Loucy (cell line): ENCODE data around the gene MARCKSL1.

Source experiments
- H2AFZ ChIP-seq: fragments of 200-600 bp; sonication (generic); 2 replicates; pipeline ENCODE4 v1.6.0; 2016; ENCODE audit warnings: antibody characterized with exemption, mild to moderate bottlenecking, low read length, moderate library complexity
- H3F3A ChIP-seq: fragments of 200-600 bp; 2 replicates; pipeline ENCODE4 v1.6.0; 2016; ENCODE audit warnings: antibody characterized with exemption, low read depth, mild to moderate bottlenecking
- H3K27me3 ChIP-seq: fragments of 200-600 bp; sonication (generic); 2 replicates; pipeline ENCODE4 v1.6.1; 2014; ENCODE audit warnings: low read length, mild to moderate bottlenecking; ENCODE audit not compliant: insufficient read depth, poor library complexity, severe bottlenecking
- H3K36me3 ChIP-seq: fragments of 200-600 bp; sonication (generic); 2 replicates; pipeline ENCODE4 v1.6.1; 2016; ENCODE audit warnings: low read length; ENCODE audit not compliant: insufficient read depth
- H3K4me1 ChIP-seq: fragments of 200-600 bp; sonication (generic); 2 replicates; pipeline ENCODE4 v1.5.1; 2014; ENCODE audit warnings: low read length, mild to moderate bottlenecking; ENCODE audit not compliant: insufficient read depth, poor library complexity, severe bottlenecking
- H3K4me2 ChIP-seq: fragments of 200-600 bp; sonication (generic); 2 replicates; pipeline ENCODE4 v1.6.0; 2014; ENCODE audit warnings: antibody characterized with exemption, low read length, low read depth, mild to moderate bottlenecking; ENCODE audit not compliant: poor library complexity, severe bottlenecking
- H3K4me3 ChIP-seq: fragments of 200-600 bp; sonication (generic); 2 replicates; pipeline ENCODE4 v1.5.1; 2014; ENCODE audit warnings: low read length, mild to moderate bottlenecking, mixed read lengths; ENCODE audit not compliant: poor library complexity, severe bottlenecking
- H3K79me2 ChIP-seq: fragments of 200-600 bp; sonication (generic); 2 replicates; pipeline ENCODE4 v1.6.1; 2014; ENCODE audit warnings: low read length; ENCODE audit not compliant: insufficient read depth
- H3K9ac ChIP-seq: fragments of 200-600 bp; sonication (generic); 2 replicates; pipeline ENCODE4 v1.6.0; 2014; ENCODE audit warnings: mild to moderate bottlenecking, low read depth, low read length, moderate library complexity; ENCODE audit not compliant: poor library complexity, severe bottlenecking
- H3K9me2 ChIP-seq: fragments of 200-600 bp; sonication (generic); replicated peaks from 2 replicates; pipeline ENCODE4 v1.6.1; 2016; ENCODE audit warnings: low read depth, low read length, mixed read lengths
- H3K9me3 ChIP-seq: fragments of 200-600 bp; sonication (generic); 2 replicates; pipeline ENCODE4 v1.6.1; 2014; ENCODE audit warnings: mild to moderate bottlenecking, antibody characterized with exemption, low read length, low read depth; ENCODE audit not compliant: insufficient read depth
- H4K20me1 ChIP-seq: fragments of 200-600 bp; sonication (generic); 2 replicates; pipeline ENCODE4 v1.6.0; 2014; ENCODE audit warnings: antibody characterized with exemption, low read length, mild to moderate bottlenecking; ENCODE audit not compliant: insufficient read depth, poor library complexity, severe bottlenecking
- EZH2phosphoT487 ChIP-seq: fragments of 200-600 bp; IDR thresholded peaks from 2 replicates; pipeline ENCODE4 v1.6.1; 2018; ENCODE audit warnings: antibody characterized with exemption, mild to moderate bottlenecking, moderate library complexity, borderline replicate concordance
- TF ChIP-seq, protein P1 (sequence below): fragments of 200-600 bp; sonication (generic); conservative IDR thresholded peaks from 2 replicates; pipeline ENCODE4 v1.5.1; 2014; ENCODE audit warnings: mild to moderate bottlenecking, antibody characterized with exemption, low read length

MARCKSL1 gene

DNA sequence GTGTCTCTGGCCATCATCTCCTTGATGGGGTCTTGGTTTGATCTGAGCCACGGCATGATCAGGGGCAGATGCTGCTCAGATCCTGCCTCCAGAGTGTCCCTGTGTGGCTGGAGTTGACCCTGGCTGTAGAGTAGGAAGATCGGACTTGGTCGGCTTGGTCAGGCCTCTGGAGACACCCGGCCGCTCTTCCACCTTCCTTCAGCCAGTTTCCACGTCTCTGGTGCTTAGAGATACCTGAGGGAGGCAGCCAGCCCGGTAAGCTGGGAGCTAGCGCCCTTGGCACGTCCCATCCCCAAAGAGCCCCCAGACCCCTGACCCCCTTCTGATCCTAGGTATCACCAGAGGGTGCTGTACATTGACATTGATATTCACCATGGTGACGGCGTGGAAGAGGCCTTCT, 8.8 kb downstream of the MARCKSL1 start:
- no peaks in the 10 kb centered on the region; the same call in 1 of the 2 replicates for H3F3A ChIP-seq
- H3K36me3 ChIP-seq, result peaks cover 91% of the 10 kb centered on the region
- no peaks in the 10 kb centered on the region for H3K9me3 ChIP-seq
- peaks cover 24% of the 10 kb centered on the region for H4K20me1 ChIP-seq
- H3K27me3 ChIP-seq, result no peaks in the 10 kb centered on the region
- no peaks in the 10 kb centered on the region for H3K4me1 ChIP-seq
- no peaks in the 10 kb centered on the region for H3K9me2 ChIP-seq
- no peak for TF ChIP-seq EZH2phosphoT487
- TF ChIP-seq, protein P1, sequence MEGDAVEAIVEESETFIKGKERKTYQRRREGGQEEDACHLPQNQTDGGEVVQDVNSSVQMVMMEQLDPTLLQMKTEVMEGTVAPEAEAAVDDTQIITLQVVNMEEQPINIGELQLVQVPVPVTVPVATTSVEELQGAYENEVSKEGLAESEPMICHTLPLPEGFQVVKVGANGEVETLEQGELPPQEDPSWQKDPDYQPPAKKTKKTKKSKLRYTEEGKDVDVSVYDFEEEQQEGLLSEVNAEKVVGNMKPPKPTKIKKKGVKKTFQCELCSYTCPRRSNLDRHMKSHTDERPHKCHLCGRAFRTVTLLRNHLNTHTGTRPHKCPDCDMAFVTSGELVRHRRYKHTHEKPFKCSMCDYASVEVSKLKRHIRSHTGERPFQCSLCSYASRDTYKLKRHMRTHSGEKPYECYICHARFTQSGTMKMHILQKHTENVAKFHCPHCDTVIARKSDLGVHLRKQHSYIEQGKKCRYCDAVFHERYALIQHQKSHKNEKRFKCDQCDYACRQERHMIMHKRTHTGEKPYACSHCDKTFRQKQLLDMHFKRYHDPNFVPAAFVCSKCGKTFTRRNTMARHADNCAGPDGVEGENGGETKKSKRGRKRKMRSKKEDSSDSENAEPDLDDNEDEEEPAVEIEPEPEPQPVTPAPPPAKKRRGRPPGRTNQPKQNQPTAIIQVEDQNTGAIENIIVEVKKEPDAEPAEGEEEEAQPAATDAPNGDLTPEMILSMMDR, result no peak
- H3K4me3 ChIP-seq, result no peak overlapping the region
- no peak overlapping the region for H3K4me2 ChIP-seq
- no peak overlapping the region for H3K9ac ChIP-seq
- peaks cover 28% of the 10 kb centered on the region; the same call in 1 of the 2 replicates for H3K79me2 ChIP-seq
- H2AFZ ChIP-seq, result no peak overlapping the region

DNA sequence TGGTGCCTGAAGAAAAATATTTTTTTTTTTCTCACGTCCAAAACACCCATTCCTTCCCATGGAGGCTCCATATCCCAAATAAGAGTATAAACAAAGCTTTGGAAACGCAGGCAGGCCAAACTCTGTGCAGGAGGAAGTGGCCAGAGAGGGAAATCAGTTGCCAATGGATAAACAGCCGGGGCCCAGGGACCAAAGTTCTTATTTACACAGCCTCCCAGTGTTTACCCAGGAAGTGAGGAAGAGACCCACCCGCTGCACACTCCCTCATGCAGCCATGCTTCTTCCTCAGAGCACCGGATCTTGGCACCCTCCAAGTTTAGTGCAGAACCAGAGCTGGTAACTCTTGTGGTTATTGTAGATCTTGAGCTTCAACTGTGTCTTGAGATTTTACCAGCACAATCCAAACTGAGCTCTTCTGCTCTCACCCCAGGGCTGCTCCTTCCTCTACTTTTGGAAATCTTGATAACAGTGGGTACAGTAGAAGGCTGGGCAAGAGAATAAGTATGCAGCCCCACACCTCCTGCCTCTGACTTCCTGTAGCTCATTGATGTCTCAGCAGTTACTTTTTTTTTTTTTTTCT, 14.2 kb downstream of the MARCKSL1 start:
- Histone ChIP-seq H3K9me3 (no peaks in the 10 kb centered on the region), H4K20me1 (peaks cover 27% of the 10 kb centered on the region), H2AFZ (no peak overlapping the region), H3K9ac (no peak overlapping the region), H3K27me3 (no peaks in the 10 kb centered on the region), H3K36me3 (peaks cover 82% of the 10 kb centered on the region), H3K4me1 (peaks cover 7% of the 10 kb centered on the region), H3K9me2 (no peaks in the 10 kb centered on the region), H3K4me2 (no peak overlapping the region), H3F3A (no peaks in the 10 kb centered on the region), H3K4me3 (no peak overlapping the region), H3K79me2 (peaks cover 50% of the 10 kb centered on the region; the same call in 1 of the 2 replicates)
- TF ChIP-seq, protein P1, result no peak
- TF ChIP-seq EZH2phosphoT487, result no peak

DNA sequence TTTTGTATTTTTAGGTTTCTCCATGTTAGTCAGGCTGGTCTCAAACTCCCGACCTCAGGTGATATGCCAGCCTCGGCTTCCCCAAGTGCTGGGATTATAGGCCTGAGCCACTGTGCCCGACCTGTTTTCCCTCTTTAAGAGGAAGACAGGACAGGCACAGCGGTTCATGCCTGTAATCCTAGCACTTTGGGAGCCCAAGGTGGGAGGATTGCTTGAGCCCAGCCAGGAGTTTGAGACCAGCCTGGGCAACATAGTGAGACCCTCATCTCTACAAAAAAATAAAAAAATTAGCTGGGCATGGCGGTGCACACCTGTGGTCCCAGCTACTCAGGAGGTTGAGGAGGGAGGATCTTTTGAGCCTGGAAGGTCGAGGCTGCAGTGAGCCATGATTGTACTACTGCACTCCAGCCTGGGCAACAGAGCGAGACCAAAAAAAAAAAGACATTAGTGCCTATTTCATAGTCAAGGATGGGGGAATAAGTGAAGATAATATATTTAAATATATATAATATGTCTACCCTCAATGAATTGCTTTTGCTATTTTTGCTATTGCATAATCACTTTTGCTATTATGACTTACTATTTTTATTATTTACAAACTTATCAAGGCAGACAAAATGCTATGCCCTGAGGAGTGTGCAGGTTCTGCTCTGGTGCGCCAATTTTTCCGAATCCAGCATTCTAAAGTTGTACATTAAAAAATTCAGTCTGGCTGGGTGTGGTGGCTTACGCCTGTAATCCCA, 17.7 kb downstream of the MARCKSL1 start:
- Histone ChIP-seq H3K36me3 (peaks cover 71% of the 10 kb centered on the region), H3K4me3 (no peak overlapping the region), H3K27me3 (no peaks in the 10 kb centered on the region), H3K9ac (no peak overlapping the region), H3F3A (no peaks in the 10 kb centered on the region), H2AFZ (no peak overlapping the region), H3K9me3 (no peaks in the 10 kb centered on the region), H3K9me2 (no peaks in the 10 kb centered on the region), H3K4me2 (no peak overlapping the region), H3K79me2 (peaks cover 62% of the 10 kb centered on the region), H4K20me1 (peaks cover 38% of the 10 kb centered on the region), H3K4me1 (peaks cover 7% of the 10 kb centered on the region)
- TF ChIP-seq, protein P1, result no peak
